HepG2 (cell line): ENCODE measurements around the gene JMJD6. TPM values are rescaled to one million over a fixed set of nuclear protein-coding genes. Genes with fewer than 3 reads are reported as not detected.
A peak's percentile ranks its signal among the peaks of the same experiment; 100 is the strongest.

Experiments
- AFF4 ChIP-seq: sonication (generic); formaldehyde crosslinking; IDR thresholded peaks from 2 replicates; pipeline ENCODE4 v1.4.0; 2020; ENCODE audit warnings: missing genetic modification reagents
- EED ChIP-seq: sonication (generic); formaldehyde crosslinking; IDR thresholded peaks from 2 replicates; pipeline ENCODE4 v1.5.0; 2020; ENCODE audit warnings: mild to moderate bottlenecking, missing genetic modification reagents
- KAT7 ChIP-seq: IDR thresholded peaks from 2 replicates; pipeline ENCODE4 v1.6.1; 2018; ENCODE audit warnings: borderline replicate concordance, missing compliant biosample characterization
- KDM6A ChIP-seq: IDR thresholded peaks from 2 replicates; pipeline ENCODE4 v1.6.1; 2016; ENCODE audit warnings: low read depth
- MAFG ChIP-seq: sonication (generic); formaldehyde crosslinking; IDR thresholded peaks from 2 replicates; pipeline ENCODE4 v1.5.1; 2020; ENCODE audit warnings: mild to moderate bottlenecking, missing genetic modification reagents
- MTF2 ChIP-seq: sonication (generic); formaldehyde crosslinking; IDR thresholded peaks from 2 replicates; pipeline ENCODE4 v1.5.0; 2020; ENCODE audit warnings: missing genetic modification reagents, borderline replicate concordance
- SOX5 ChIP-seq: IDR thresholded peaks from 2 replicates; pipeline ENCODE4 v1.6.1; 2016; ENCODE audit warnings: borderline replicate concordance
- ZBTB37 ChIP-seq: sonication (generic); formaldehyde crosslinking; IDR thresholded peaks from 2 replicates; pipeline ENCODE4 v1.4.0; 2020; ENCODE audit warnings: mild to moderate bottlenecking, missing genetic modification reagents
- ZBTB43 ChIP-seq: sonication (generic); formaldehyde crosslinking; conservative IDR thresholded peaks from 2 replicates; pipeline ENCODE4 v1.4.0; 2020; ENCODE audit warnings: missing genetic modification reagents
- ZNF333 ChIP-seq: sonication (generic); formaldehyde crosslinking; IDR thresholded peaks from 2 replicates; pipeline ENCODE4 v1.4.0; 2020; ENCODE audit warnings: mild to moderate bottlenecking, missing genetic modification reagents, borderline replicate concordance
- ZNF44 ChIP-seq: sonication (generic); formaldehyde crosslinking; IDR thresholded peaks from 2 replicates; pipeline ENCODE4 v1.5.1; 2020; ENCODE audit warnings: mild to moderate bottlenecking, missing genetic modification reagents
- ZNF501 ChIP-seq: sonication (generic); formaldehyde crosslinking; IDR thresholded peaks from 2 replicates; pipeline ENCODE4 v1.5.1; 2020; ENCODE audit warnings: mild to moderate bottlenecking, moderate library complexity, missing genetic modification reagents
- ZNF747 ChIP-seq: sonication (generic); formaldehyde crosslinking; IDR thresholded peaks from 2 replicates; pipeline ENCODE4 v1.8.1; 2023; ENCODE audit warnings: missing genetic modification reagents, mild to moderate bottlenecking, borderline replicate concordance
- ZSCAN30 ChIP-seq: sonication (generic); formaldehyde crosslinking; IDR thresholded peaks from 2 replicates; pipeline ENCODE4 v1.5.0; 2020; ENCODE audit warnings: mild to moderate bottlenecking, missing genetic modification reagents
- ZXDC ChIP-seq: sonication (generic); formaldehyde crosslinking; IDR thresholded peaks from 2 replicates; pipeline ENCODE4 v1.5.0; 2020; ENCODE audit warnings: mild to moderate bottlenecking, missing genetic modification reagents
- polyA plus RNA-seq, 8 experiments: library from polyadenylated mRNA; depleted of rRNA in 3 of 8; stranded (reverse) in 7 of 8; unstranded in 1 of 8; fragments of >200 nt; fragmentation: Illumina TruSeq in 4 of 8; extraction: Trizol in 4 of 8; gene quantifications; 2 replicates each; pipeline versions ENCODE4 v1.2.1 to v1.2.3, GENCODE V29; 2011 to 2016; ENCODE audit warnings: low read depth in 4 of 8, missing spikeins in 1 of 8, mixed read lengths in 1 of 8; ENCODE audit not compliant: insufficient read depth in 1 of 8
- total RNA-seq, 5 experiments: library from RNA; depleted of rRNA; stranded (reverse); fragments of >200 nt; fragmentation: Illumina TruSeq; extraction: Trizol; gene quantifications; 2 replicates each; pipeline ENCODE4 v1.2.3, GENCODE V29; 2016; ENCODE audit warnings: low read depth in 1 of 5
- TF ChIP-seq, protein P1 (sequence below): sonication (generic); formaldehyde crosslinking; IDR thresholded peaks from 2 replicates; pipeline ENCODE4 v1.5.0; 2020; ENCODE audit warnings: mild to moderate bottlenecking, missing genetic modification reagents
- TF ChIP-seq, protein P2 (sequence below): sonication (generic); formaldehyde crosslinking; IDR thresholded peaks from 2 replicates; pipeline ENCODE4 v1.8.0; 2022; ENCODE audit warnings: missing genetic modification reagents, mild to moderate bottlenecking, borderline replicate concordance

JMJD6 gene
- total and polyA plus RNA-seq, 2 of the 13 experiments (the other 11 are each of a cell fraction or from before 2014, with no cell fraction given), result 33.6 to 41.0 TPM

DNA sequence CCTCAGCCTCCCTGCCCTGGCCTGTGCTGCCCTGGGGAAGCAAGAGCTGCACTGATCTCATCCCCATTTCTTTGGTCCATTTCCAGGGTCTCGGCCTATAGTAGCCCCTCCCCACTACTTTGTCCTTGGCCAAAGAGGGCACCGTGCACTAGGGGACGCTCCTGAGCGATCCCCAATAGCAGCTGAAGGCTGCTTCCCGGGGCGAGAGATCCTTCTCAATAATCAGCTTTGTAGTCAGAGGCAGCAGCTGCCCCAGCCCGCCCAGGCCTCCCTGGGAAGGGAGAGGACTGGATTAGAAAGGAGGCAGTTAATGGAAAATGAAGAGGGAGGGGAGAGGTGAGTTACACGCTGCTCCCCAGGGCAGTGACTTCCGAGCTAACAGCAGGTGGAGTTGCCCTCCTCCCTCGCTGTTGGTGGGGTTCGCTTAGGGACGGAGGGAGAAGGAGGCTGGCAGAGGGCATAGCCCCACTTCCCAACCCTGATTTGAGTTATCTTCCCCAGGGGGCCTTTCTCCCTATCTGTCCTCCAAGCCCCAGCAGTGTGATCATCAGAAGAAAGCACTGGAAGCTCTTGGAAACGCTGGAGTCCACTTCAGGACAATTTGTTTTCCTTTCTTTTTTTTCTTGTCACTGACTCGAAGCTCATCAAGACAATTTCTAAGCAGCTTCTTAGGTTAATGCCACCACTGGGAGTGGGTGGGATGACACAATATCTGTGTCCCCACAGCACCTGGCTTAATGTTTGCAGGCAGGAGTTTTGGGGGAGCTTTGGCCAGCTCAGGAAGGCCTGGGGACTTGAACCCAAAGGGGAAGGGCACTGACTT lies 18.2 kb downstream of the JMJD6 start (continued):
- no peak for TF ChIP-seq ZBTB37 (CRISPR knock-in tag)
- TF ChIP-seq ZSCAN30, result no peak
- TF ChIP-seq EED (CRISPR knock-in tag), result no peak
- no peak for TF ChIP-seq AFF4
- no peak for TF ChIP-seq SOX5 (CRISPR knock-in tag)
- 0 out of 2 replicates have a peak, but pooled peaks have one; percentile 37 for TF ChIP-seq MTF2
- no peak for TF ChIP-seq ZXDC (CRISPR knock-in tag)
- TF ChIP-seq, protein P1, sequence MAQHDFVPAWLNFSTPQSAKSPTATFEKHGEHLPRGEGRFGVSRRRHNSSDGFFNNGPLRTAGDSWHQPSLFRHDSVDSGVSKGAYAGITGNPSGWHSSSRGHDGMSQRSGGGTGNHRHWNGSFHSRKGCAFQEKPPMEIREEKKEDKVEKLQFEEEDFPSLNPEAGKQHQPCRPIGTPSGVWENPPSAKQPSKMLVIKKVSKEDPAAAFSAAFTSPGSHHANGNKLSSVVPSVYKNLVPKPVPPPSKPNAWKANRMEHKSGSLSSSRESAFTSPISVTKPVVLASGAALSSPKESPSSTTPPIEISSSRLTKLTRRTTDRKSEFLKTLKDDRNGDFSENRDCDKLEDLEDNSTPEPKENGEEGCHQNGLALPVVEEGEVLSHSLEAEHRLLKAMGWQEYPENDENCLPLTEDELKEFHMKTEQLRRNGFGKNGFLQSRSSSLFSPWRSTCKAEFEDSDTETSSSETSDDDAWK, result no peak
- no peak for TF ChIP-seq KDM6A (CRISPR knock-in tag)
- no peak for TF ChIP-seq ZNF44
- no peak for TF ChIP-seq MAFG (CRISPR knock-in tag)
- no peak for TF ChIP-seq KAT7 (CRISPR knock-in tag)
- TF ChIP-seq ZNF501 (CRISPR knock-in tag), result 0 out of 2 replicates have a peak, but pooled peaks have one; percentile 47
- TF ChIP-seq ZNF333 (CRISPR knock-in tag), result no peak
- no peak for TF ChIP-seq ZBTB43 (CRISPR knock-in tag)
- 0 out of 2 replicates have a peak, but pooled peaks have one; percentile 44 for TF ChIP-seq ZNF747 (CRISPR knock-in tag)
- TF ChIP-seq, protein P2, sequence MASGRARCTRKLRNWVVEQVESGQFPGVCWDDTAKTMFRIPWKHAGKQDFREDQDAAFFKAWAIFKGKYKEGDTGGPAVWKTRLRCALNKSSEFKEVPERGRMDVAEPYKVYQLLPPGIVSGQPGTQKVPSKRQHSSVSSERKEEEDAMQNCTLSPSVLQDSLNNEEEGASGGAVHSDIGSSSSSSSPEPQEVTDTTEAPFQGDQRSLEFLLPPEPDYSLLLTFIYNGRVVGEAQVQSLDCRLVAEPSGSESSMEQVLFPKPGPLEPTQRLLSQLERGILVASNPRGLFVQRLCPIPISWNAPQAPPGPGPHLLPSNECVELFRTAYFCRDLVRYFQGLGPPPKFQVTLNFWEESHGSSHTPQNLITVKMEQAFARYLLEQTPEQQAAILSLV (CRISPR knock-in tag), result no peak
